ENCODE results near the gene WWOX.

DNA sequence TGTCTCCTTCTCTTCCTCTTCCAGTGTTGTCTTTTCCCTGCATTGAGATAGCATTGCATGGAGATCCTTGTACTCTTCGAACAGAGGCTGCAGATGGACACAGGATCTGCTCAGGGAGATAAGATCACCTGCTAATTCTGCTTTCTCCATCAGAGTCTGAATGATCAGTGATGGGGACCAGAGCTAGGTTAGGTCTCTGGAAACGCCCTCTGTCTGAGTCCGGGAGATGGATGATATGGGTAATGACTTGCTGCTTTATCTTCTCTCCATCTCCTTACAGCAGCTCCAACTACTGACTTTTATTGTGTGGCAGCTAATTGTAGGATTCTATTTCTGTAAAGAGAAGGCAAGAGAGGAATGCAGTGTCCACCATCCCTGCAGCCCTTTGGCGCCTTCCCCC lies 435.6 kb downstream of the WWOX start:
- TF ChIP-seq TOX (CRISPR knock-in tag; IDR thresholded peaks at IDR 0.05; ENCODE audit: borderline replicate concordance) (no peak), BACH2 (CRISPR knock-in tag; IDR thresholded peaks at IDR 0.05; ENCODE audit: borderline replicate concordance) (no peak)
- TF ChIP-seq, protein P1, sequence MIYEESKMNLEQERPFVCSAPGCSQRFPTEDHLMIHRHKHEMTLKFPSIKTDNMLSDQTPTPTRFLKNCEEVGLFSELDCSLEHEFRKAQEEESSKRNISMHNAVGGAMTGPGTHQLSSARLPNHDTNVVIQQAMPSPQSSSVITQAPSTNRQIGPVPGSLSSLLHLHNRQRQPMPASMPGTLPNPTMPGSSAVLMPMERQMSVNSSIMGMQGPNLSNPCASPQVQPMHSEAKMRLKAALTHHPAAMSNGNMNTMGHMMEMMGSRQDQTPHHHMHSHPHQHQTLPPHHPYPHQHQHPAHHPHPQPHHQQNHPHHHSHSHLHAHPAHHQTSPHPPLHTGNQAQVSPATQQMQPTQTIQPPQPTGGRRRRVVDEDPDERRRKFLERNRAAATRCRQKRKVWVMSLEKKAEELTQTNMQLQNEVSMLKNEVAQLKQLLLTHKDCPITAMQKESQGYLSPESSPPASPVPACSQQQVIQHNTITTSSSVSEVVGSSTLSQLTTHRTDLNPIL (CRISPR knock-in tag; IDR thresholded peaks at IDR 0.05; ENCODE audit: low read depth): no peak

All from SK-N-SH treated with all-trans-retinoic acid at 6 μM for 48 hours (cell line).